HG03095 (cell line): ENCODE results near the gene CDK10.
"Not testable (repeated sequence)": the region's sequence is repeated elsewhere in the genome, so short reads cannot be mapped to it uniquely, and the experiment has no call there.

Experiments used
- ATAC-seq: cut with Tn5 transposase; IDR thresholded peaks from one replicate; pipeline ENCODE4 v1.9.1; 2021; ENCODE audit warnings: moderate library complexity; ENCODE audit not compliant: unreplicated experiment

CDK10 gene

DNA sequence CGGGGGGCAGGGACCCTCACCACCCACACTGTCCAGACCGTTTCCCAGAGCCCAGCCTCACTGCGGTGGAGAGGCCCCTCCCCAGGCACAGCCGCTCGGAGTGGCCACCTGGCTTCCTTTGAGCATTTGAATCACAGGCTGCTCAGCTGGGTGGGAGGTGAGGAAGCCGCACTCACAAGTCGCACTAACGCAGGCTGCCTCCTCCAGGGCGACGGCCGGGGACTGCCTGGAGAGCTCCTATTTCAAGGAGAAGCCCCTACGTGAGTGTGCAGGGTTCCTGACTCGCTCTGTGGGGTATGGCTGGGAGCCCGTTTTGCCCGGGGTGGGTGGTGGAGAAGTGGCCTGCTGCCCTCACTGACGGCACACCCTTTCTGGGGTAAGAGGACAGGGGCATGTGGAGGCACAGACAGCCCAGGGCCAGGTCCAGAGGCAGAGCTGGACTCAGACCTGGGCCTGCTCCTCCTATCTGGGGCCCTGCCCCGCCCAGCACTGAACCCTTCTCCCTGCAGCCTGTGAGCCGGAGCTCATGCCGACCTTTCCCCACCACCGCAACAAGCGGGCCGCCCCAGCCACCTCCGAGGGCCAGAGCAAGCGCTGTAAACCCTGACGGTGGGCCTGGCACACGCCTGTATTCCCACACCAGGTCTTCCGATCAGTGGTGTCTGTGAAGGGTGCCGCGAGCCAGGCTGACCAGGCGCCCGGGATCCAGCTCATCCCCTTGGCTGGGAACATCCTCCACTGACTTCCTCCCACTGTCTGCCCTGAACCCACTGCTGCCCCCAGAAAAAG, 8.8 kb downstream of the CDK10 start:
- no peak for ATAC-seq

DNA sequence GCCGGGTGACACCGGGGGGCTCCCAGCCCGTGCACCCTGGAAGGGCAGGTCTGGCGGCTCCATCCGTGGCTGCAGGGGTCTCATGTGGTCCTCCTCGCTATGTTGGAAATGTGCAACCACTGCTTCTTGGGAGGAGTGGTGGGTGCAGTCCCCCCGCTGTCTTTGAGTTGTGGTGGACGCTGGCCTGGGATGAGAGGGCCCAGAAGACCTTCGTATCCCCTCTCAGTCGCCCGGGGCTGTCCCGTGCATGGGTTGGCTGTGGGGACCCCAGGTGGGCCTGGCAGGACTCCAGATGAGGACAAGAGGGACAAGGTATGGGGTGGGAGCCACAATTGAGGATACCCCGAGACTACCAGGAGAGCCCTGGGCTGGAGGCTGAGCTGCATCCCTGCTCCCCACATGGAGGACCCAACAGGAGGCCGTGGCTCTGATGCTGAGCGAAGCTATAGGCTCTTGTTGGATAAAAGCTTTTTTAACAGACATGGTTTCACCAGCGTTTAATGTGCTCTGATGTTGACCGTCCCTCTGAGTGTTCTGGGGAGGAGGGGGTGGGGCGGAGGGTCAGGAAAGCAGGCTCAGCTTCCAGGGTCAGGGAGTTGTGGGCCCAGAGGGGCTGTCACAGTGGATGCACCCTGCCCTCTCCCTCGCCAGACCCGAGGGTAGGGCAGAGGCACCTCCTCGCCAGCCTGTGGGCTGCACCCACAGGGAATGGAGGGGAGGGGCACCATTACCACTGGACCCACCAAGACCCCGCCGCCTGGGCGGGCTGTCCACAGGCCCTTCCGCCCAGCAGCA, 9.6 kb downstream of the CDK10 start:
- ATAC-seq: no peak

DNA sequence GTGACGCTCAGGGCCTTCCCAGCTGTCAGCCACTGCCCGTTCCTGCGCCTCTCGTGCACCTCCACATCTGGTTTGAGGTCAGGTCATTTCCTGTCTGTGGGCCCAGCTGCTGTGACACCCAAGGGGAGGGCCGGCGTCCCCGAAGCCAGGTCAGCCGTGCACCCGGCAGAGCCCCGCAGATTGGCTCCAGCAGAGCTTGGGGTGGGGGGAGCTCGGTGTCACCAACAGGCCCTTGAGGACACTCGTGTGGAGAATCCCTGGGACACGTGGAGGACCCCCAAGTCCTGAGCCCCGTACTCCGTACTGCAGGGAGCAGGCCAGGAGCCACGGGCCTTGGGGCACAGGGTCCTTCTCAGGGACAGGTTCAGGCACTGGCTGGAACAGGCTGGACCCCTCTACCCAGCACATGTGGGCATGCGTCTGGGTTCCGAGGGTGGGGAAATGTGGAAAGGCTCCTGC, 10.2 kb downstream of the CDK10 start:
- ATAC-seq: no peak

DNA sequence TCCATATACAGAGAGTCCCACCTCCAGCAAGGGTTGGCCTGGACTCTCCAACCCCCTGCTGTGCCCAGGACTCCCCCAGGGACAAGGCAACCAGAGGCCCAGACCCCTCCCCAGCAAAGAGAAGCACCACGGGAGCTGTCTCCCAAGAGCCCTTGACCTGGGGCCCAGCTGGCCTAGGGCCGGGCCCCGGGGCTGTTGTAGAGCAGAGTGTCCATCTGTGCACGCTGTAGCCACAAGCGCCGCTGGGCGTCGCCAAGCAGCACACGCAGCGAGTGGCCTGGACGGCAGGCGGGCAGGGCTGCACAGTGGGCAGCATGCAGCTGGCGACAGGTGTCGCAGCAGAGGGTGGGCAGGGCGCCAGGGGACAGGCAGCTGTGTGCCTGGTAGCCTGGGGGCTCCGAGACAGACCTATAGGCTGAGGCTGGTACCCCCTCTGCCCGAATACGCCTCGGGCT, 10.7 kb downstream of the CDK10 start:
- no peak for ATAC-seq

DNA sequence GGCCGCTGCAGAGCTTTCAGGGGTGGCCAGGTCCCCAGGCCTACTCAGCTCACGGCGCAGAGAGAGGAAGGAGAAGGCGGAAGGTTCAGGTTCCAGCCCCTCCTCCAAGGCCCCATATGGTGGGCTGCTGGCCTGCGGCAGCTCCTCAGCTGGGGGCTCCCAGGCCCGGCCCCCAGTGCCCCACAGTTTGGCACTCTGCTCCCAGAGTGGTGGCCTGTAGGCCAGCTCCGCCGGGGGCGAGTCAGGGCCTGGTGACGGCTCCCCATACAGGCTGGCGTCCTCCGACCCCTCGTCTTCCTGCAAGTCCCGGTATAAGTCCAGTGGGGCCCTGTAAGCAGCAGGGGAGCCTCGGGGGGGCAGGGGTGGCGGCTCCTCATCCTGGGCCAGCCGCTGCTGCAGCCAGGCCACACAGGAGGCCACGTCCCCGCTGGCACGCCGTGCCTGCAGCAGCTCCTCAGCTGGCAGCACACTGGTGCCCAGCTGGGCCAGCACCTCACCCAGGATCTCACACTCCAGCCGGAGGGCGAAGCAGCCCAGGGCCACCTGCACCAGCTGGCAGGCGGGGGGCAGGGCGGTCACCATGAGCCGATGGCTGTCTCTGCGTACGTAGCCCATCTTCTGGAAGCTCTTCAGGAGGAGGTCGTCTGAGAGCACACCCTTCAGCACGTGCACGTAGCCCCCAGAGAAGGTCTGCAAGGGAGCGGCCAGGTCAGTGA, 11.3 kb downstream of the CDK10 start:
- ATAC-seq: no peak

DNA sequence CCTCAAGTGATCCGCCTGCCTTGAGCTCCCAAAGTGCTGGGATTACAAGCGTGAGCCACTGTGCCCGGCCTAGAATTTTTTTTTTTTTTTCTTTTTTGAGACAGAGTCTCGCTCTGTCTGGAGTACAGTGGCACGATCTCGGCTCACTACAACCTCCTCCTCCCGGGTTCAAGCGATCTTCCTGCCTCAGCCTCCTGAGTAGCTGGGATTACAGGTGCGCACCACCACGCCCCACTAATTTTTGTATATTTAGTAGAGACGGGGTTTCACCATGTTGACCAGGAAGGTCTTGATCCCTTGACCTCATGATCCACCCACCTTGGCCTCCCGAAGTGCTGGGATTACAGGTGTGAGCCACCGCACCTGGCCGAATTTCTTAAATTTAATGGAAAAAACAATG, 12.2 kb downstream of the CDK10 start:
- ATAC-seq: not testable (repeated sequence)

DNA sequence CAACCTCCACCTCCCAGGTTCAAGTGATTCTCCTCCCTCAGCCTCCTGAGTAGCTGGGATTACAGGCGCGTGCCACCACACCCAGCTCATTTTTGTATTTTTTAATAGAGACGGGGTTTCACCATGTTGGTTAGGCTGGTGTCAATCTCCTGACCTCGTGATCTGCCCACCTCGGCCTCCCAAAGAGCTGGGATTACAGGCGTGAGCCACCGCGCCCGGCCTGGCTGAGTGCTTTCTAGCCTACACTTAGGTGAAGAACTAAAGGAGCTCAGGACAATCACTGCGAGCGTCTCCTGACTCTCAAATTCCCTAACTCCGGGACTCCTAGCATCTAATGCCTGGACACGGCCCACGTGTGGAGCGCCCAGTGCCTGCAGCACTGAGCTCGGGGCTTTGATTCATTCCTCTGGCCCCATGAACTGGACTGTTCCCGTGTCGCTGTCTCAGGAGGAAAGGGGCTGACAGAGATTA, 13.2 kb downstream of the CDK10 start:
- not testable (repeated sequence) for ATAC-seq

DNA sequence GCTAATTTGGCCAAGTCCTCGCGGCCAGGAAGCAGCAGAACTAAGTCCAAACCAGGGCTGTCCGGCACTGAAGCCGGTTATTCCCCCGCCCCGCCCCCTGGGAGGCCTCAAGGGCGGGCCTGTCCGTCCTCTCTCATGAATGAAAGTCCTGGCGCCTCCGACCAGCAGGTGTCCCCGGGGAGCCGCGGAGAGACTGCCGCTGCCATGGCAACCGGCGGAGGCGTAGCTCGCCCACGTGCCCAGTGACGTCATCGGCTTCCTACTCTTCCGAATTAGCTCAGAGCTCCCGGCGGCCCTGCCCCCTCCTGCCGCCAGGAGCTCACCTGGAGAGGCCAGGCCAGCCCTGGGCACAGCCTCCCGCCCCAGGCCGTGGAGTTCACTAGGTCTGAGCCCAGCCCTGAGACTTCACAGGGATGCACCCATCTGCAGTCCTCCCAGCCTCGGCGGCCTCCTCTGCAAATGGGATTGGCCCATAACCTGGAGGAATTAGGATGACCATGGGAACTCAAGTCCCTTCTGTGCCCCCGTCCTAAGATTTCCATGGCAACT, 13.7 kb downstream of the CDK10 start:
- peak; percentile 34 for ATAC-seq

DNA sequence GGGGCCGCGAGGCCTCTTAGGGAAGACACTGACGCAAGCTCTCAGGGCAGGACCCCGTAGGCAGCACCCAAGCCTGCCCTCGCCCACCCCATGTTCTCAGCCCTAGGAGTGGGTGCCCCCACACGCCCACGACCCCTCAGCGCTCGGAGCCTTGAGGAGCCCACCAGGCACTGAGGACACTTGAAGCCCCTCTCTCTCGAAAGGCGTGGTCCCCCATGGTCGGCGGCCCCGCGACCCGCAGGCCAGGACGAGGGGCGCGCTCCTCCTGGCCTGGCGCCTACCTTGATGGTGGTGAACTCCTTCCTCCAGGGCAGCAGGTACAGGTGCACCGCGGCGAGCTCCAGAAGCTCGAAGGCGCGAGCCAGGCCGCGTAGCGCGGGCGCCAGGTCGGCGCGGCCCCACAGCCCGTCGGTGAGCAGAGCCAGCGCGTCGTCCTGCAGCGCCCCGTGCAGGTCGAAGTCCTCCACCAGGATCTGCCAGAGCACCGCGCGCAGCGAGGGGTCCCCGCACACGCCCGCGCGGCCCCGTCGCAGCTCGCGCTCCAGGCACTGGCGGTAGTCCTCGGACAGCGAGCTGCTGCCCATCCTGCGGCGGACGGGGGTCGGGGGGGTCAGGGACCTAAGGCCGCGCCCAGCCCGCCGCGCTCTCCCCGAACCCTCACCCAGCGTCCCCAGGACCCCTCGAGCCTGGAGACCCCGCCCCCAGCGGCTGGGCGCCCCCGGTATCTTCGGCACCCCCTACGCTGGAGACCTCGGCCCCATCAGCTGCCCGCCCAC, 14.3 kb downstream of the CDK10 start:
- ATAC-seq: no peak

DNA sequence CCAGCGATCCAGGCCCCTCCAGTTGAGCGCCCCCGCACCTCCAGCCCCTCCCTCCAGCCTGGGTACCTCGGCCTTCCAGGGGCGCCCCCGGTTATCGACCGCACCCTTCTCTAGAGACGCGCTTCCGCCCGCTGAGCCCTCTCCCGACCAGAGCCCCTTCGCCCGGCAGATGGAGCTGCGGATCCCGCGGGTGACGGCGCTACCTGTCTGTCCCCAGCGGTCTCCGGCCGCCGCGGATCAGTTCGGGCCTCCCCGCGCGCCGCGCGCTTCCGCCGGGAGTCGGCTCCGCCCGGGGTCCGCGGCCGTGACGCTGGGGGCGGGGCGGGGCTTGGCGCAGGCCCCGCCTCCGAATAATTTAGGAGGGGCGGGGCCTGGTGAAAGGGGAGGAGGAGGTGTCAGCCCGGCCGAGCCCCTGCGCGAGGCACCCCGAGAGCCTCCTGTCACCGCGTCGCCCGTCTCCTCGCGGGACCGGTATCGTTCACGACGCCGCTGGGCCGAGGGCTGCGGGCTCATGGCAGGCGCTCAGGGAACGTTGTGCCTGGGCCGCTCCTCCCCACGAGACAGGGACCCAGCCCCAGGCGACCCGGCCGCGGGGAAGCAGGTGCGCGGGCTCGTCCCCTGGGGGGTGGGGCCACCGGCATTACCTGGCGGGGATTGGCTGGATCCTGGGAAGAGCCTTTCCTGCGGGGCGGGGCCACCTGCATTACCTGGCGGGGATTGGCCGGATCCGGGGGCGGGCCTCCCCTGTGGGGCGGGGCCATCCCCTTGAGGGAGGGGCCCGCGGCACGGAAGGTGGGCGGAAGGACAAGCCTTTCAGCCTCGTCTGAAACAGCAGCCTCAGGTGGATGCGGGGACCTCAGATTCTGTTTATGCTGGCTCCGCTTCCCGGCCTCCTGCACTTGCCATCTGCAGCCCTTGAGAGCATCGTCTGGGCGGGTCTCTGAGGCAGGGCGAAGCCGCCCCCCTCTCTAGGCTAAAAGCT, 15.2 kb downstream of the CDK10 start, which contains the start of gene SPATA2L:
SPATA2L (minus strand) TSS at position 281 of the 982 bp plus-strand sequence. CDS start 473 bp downstream, outside the sequence.
- peak; percentile 56 for ATAC-seq

DNA sequence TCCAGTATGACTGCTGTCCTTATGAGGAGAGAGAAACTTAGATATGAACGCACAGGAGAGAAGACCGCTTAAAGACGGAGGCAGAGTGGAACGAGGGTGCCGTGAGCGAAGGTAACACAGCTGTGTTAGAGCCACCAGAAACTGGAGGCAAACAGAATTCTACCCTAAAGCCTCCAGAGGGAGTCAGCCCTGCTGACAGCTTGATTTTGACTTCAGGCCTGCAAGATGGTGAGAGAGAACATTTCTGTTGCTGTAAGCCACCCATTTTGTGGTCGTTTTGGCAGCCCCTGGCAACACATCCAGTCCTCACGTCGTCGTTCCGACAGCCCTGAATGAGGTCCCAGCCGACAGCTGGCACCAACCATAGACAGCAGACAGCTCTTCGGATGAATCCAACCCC, 17.8 kb downstream of the CDK10 start:
- no peak for ATAC-seq

DNA sequence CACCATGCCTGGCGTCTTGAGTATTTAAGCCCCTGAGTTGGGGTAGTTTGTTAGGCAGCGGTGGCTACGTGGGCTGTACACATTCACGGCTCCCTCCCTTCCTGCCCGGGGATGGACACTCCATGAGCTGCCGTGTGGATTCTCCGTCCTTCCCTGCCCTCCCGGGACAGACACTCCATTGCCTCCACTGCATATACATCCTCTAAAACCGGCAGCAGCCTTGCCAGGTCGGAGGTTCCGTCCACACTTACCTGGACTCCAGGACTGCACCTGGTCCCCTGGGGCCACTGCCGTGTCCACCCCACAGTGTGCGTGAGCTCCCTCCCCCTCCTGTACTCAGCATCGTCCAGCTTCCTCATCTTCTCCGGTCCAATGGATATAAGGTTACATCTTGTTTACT, 18.5 kb downstream of the CDK10 start:
- ATAC-seq: no peak

DNA sequence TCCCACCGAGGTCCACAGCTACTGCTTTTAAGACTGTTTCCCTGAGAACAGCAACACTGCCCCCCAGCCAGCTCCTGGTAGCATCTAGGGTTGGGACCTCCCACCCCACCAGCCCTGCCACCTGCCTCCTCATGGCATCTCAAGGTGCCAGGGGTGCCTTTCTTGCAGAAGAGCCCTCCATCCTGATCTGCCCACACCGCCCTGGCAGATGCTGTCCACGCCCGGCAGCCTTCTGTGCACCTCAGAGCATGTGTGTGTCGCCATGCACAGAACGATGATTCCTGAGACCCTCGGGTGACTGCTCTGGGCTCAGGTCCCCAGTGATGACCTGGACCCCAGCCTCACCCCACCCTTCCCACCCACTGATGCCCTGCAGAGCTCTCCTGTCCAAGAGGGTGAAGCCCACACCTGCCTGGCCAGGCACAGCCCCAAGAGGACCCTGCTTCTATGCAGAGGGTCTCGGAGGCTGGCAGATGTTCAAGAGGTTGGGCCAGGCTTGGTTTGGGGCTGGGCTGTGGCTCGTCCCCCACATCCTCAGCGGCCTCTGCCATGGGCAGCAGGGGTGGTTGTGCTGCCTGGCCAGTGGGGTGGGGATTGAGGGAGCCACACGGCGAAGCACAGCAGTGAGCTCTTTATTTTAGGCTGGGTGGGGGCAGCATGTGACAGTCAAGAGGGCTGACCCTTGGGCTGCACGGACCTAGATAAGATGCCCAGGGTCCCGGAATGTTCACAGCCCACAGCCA, 20.2 kb downstream of the CDK10 start:
- ATAC-seq: no peak

DNA sequence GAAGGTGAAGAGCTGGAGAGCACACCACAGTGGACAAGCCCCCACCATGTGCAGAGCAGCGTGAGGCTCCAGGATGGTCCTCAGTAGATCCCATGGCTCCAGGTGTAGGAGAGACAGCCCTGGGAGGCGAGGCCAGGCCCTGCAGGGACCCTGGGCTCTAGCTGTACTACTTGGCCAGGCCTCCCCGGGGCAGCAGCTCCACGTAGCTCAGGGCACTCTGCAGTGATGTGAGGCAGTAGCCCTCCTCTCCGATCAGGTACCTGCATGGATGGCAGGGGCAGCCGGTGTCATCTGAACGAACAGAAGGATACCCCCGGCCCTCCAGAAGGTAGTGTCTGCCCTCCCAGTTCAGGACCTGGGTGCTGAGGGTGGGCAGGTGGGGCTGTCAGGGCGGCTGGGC, 21.2 kb downstream of the CDK10 start:
- no peak for ATAC-seq

DNA sequence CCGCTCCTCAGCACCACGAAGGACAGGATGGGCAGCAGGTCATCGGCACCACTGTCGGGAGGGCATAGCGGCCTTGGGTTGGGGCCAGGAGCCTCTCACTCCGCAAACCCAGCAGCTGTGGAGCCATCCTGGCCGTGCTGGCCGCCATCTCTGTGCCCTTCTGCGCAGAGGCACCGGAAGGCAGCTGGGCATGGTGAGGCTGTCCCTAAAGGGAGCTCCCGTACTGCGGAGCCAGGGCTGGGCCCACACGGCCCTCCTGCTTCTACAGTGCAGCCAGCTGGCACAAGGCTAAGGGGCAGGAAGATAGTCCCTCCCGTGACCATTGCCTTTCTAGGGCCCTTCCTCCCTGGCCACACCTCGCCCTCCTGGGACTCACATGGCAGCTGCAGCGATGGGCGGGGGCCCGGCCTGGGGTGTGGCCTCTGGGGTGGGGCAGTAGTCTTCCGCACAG, 22.0 kb downstream of the CDK10 start:
- no peak for ATAC-seq

DNA sequence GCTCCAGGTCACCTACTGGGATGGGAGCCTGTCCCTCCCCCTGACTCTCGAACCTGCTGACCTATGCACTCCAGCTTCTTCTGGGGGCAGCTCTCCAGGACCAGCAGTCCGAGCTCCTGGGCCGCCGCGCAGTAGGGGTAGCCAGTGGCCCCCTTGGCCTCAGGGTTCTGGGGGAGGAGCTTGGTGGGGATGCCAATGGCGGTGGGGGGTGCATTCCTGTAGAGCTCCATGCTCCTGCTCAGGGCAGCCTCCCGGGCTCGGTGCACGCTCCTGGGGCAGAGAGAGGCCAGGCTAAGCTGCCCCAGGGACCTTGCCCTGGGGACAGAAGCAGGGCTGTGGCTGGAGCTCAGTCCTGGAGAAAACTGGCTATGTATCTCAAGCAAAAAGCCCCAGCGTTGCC, 22.7 kb downstream of the CDK10 start:
- no peak for ATAC-seq

DNA sequence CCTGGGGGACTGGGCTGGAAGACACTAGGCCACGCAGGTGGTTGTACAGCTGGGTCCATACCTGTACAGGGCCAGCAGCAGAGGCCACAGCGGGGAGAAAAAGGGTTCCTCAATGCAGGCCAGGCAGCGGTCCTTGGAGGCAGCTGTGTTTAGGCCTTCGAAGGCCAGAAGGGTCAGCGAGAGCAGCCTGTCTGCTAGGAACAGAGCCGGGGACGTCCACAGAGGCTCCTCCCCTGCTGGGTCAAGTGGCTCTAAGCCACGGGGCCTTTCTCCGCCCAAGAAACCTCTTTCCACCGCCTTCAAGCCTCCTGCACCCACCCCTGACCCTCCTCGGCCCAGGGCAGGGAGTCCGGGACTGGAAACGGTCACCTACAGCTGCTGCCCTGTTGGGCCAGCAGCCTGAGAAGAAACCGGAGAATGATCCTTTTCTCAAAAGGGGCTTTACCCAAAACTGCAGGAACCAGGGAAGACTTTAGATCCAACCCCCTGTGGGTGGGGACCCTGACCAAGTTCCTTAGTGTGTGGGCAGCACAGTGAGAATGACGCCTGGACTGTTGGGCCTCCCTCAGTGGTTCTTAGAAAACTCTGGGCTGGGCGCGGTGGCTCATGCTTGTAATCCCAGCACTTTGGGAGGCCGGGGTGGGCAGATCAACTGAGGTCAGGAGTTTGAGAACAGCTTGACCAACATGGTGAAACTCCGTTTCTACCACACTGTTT, 23.4 kb downstream of the CDK10 start:
- ATAC-seq: no peak
